TTC549 (cell line): Measurements from ENCODE around the gene SLC22A24.
"Not testable (repeated sequence)": the region's sequence is repeated elsewhere in the genome, so short reads cannot be mapped to it uniquely, and the experiment has no call there.

Experiments used
- FAIRE-seq: peaks from 2 replicates; lab custom pipeline; 2012; peaks lifted over from hg19 to GRCh38; lab: Jason Lieb, UNC

Gene SLC22A24

GRCh38 chr11:63144121-63144520 is at the start of gene SLC22A24:
SLC22A24 (minus strand) TSS chr11:63144221; CDS start chr11:63143779, 442 bp downstream.
- no peak for FAIRE-seq

GRCh38 chr11:63180536-63180935 is 36.5 kb upstream of the SLC22A24 start:
- FAIRE-seq: no peak

- no peak for FAIRE-seq
Measured at GRCh38 chr11:63179432-63180041, 35.5 kb upstream of the SLC22A24 start.

- FAIRE-seq: no peak
Measured at GRCh38 chr11:63177872-63178271, 33.9 kb upstream of the SLC22A24 start.

- no peak for FAIRE-seq
Measured at GRCh38 chr11:63165706-63166310, 21.8 kb upstream of the SLC22A24 start.

GRCh38 chr11:63155794-63156193 is 11.8 kb upstream of the SLC22A24 start:
- FAIRE-seq: no peak

GRCh38 chr11:63146581-63146980 is 2.6 kb upstream of the SLC22A24 start:
- no peak for FAIRE-seq

- FAIRE-seq: no peak
Measured at GRCh38 chr11:63142459-63142858, 1.6 kb downstream of the SLC22A24 start.

GRCh38 chr11:63132985-63133775 is 10.8 kb downstream of the SLC22A24 start:
- no peak for FAIRE-seq

- FAIRE-seq: no peak
Measured at GRCh38 chr11:63099555-63099954, 44.5 kb downstream of the SLC22A24 start.

GRCh38 chr11:63080682-63081081 is 63.3 kb downstream of the SLC22A24 start:
- FAIRE-seq: no peak

GRCh38 chr11:63046203-63046602 is 97.8 kb downstream of the SLC22A24 start:
- FAIRE-seq: not testable (repeated sequence)

GRCh38 chr11:63042596-63042995 is 101.4 kb downstream of the SLC22A24 start:
- FAIRE-seq: no peak

GRCh38 chr11:63032457-63032856 is 111.6 kb downstream of the SLC22A24 start:
- no peak for FAIRE-seq
